Omental fat pad (tissue), 4 donors: ENCODE results near the gene NME7. TPM values are rescaled to one million over a fixed set of nuclear protein-coding genes. Genes with fewer than 3 reads are reported as not detected.
"Not testable (repeated sequence)": the region's sequence is repeated elsewhere in the genome, so short reads cannot be mapped to it uniquely, and the experiment has no call there.

ENCODE experiments used
- ATAC-seq: fragments of 150-250 bp; one replicate; pipeline ENCODE4 v1.9.1; 2016; ENCODE audit warnings: mild to moderate bottlenecking, moderate library complexity; ENCODE audit not compliant: low FRiP score
- DNase-seq: peaks from one replicate; pipeline ENCODE4 v3.0.0-alpha.2; 2019; ENCODE audit warnings: low spot score
- CTCF ChIP-seq, 3 donors: fragments of 450-650 bp; IDR thresholded peaks; one replicate each; pipeline ENCODE4 v1.5.1; 2016 to 2017; ENCODE audit warnings: antibody characterized with exemption in 3 of 3, mild to moderate bottlenecking in 3 of 3, moderate library complexity in 2 of 3
- total RNA-seq, 4 donors: library from RNA; depleted of rRNA; stranded (reverse); fragments of >200 nt; gene quantifications; one replicate each; pipeline ENCODE4 v1.1.0, GENCODE V29; 2016

The NME7 gene
- total RNA-seq, result 10 to 100 TPM in 1 of 4 donors, 1 to 10 TPM in 3; 9.0 to 16.8 (median 9.3) TPM

GRCh38 chr1:169367686-169368405 is at the start of gene NME7, which contains the start of gene BLZF1:
NME7 (minus strand) TSS chr1:169367797; CDS start chr1:169367710, 87 bp downstream.
BLZF1 (plus strand) TSS chr1:169368195; CDS start chr1:169369523, 1,328 bp downstream.
- peak; percentile 94 for DNase-seq
- TF ChIP-seq CTCF (IDR thresholded peaks at IDR 0.05), result no peak
- ATAC-seq, result peak; percentile 98

GRCh38 chr1:169414952-169415351 is 47.4 kb upstream of the NME7 start:
- TF ChIP-seq CTCF (IDR thresholded peaks at IDR 0.05), result no peak
- ATAC-seq (no peak), DNase-seq (no peak)

GRCh38 chr1:169408340-169408739 is 40.7 kb upstream of the NME7 start:
- not testable (repeated sequence) for ATAC-seq, DNase-seq

GRCh38 chr1:169402578-169402977 is 35.0 kb upstream of the NME7 start:
- not testable (repeated sequence) for DNase-seq, ATAC-seq

- DNase-seq (no peak), ATAC-seq (no peak)
- no peak for TF ChIP-seq CTCF (IDR thresholded peaks at IDR 0.05)
Observed at GRCh38 chr1:169395955-169396354, 28.4 kb upstream of the NME7 start.

GRCh38 chr1:169392406-169392805 is 24.8 kb upstream of the NME7 start:
- DNase-seq, result no peak
- ATAC-seq, result no peak
- TF ChIP-seq CTCF (IDR thresholded peaks at IDR 0.05), result no peak

GRCh38 chr1:169390303-169390702 is 22.7 kb upstream of the NME7 start:
- no peak for TF ChIP-seq CTCF (IDR thresholded peaks at IDR 0.05)
- no peak for DNase-seq
- no peak for ATAC-seq

GRCh38 chr1:169387399-169387798 is 19.8 kb upstream of the NME7 start:
- ATAC-seq (no peak), DNase-seq (no peak)
- TF ChIP-seq CTCF (IDR thresholded peaks at IDR 0.05), result no peak
